HG03064 (cell line): ENCODE measurements around the gene SSTR3.
"Not testable (repeated sequence)": the region's sequence is repeated elsewhere in the genome, so short reads cannot be mapped to it uniquely, and the experiment has no call there.

Experiments
- ATAC-seq: cut with Tn5 transposase; IDR thresholded peaks from one replicate; pipeline ENCODE4 v1.9.1; 2021; ENCODE audit warnings: low read depth; ENCODE audit not compliant: unreplicated experiment

The SSTR3 gene

DNA sequence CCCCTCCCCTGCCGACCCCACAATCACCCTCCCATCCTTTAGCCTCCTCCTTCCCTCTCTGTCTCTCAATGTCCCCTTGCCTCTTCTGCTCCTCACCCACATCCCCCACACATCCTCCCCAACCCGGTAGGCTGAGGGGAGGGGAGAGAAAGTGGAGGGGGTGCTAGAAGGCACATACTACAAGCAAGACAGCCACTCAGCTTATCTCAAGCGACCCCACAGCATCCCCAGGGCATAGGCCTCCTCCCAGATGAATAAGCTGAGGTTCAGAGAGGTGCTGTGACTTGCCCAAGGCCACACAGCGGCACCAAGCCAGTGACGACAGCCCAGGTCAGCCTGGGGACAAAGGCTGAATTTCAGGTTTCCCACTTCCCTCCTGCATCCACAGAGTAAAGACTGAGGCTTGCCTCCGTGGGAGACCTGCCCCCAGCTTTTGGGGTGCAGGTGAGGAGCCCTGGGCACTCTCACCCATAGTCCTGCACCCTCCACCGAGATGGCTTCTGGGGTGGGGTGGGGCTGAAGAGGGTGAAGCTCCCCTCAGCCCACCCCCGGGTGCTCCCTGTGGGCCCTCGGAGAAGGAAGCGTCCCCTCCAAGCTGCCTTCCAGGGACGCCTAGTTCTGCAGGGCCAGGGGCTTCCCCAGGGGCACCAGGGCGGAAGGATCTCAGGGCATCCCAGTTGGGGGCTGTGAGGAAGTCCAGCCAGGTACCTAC, 31.3 kb upstream of the SSTR3 start:
- ATAC-seq: no peak

DNA sequence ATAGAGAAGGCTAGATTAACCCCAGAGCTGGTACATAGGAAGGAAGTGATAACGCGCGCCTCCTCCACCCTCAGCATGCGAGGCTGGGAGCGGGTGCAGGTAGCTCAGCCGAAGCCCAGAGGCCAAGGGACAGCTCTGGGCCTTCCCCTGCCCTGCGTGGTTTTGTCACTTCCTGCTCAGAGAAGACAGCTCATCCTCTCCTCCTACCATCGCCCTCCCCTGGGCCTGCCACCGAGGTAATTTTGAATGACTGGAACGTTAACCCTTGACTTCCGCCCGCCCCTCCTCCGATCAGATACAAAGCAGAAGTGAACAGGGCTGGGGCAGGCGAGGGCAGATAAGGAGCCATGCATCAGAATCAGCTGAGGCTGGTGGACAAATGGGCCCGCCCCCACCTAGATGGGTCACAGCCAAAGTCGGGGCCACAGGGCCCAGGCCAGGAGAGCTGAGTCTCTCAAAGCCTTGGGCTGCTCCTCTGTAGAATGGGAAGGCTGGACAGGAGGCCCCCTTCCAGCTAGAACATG, 30.2 kb upstream of the SSTR3 start:
- peak; percentile 49 for ATAC-seq

DNA sequence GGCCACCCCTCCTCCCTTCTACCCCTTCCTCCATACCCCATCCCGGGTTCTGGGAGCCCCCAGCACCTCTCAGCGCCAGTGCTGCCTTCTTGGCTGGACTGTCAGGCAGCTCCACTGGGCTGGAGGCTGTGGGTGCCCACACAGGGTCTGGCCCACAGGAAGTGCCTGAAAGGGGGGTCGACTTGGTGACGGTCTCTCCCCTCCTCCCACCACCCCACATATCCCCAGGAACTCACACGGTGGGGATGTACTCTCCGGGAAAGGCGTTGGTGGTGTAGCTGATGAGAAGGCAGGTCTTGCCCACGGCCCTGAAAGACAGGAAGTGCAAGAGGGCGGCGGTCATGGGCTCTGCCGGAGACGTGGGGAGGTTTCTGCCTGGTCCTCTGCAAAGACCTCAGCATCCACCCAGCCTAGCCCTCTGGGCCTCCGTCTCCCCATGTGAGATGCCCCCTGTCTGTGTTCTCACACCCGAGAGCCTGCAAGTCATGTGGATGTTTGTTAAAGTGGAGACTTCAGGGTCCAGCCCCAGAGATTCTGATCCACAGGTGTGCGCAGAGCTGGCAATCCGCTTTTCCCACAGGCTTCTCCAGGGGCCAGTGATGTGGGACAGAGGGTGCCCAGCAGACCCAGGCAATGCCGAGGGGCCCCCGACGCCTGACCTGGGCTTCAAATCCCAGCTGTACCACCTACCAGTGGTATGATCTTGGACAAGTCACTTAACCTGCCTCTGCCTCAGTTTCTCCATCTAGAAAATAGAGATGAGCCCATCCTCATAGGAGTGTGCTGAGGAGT, 29.3 kb upstream of the SSTR3 start:
- no peak for ATAC-seq

DNA sequence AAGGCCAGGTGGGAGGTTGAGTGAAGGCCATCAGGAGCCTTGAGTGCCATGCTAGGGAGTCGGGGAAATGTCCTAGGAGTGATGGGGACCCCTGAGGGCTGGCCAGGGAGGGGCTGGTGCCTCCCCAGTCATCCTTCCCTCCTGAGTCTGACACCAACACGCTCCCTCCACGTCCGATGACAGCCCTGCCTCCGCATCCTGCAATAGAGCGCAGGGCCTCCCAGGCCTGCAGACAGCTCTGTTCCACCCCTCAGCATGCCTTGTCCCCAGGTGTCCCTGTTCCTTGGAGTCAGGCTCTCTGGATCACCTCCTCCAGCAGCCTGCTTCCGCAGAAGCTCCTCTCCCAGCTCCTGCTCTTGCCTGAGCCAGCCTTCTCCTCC, 28.7 kb upstream of the SSTR3 start:
- no peak for ATAC-seq

DNA sequence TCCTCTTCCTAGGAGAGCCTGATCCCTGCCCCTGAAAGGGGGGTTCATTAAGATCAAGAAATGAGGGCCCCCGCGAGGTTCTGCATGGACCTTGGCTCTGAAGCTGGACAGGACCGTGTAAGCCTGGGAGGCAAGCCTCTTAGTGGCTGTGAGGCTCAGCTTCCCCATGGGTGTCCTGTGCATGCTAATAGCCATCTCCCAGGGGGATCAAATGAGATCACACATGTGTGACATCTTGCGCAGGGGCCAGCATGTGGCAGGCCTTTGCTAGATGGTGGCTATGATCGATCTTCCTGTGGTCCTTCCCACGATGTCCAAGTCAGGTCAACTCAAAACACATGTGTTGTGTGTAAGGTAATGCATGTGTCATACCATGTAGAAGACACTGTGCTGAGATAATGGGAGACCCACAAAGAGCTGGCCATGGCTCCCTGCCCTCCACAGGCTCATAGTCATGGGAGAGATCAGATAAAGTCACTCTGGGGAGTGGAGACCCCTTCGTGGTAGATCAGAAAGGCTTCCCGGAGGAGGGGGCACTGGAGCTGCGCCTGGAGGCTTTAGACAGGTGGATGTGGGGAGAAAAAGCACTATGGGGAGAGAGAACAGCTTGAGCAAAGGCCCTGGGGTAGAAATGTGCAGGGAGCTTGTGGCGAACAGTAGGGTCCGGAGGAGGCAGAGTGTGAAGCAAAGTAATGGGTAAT, 28.1 kb upstream of the SSTR3 start:
- no peak for ATAC-seq

DNA sequence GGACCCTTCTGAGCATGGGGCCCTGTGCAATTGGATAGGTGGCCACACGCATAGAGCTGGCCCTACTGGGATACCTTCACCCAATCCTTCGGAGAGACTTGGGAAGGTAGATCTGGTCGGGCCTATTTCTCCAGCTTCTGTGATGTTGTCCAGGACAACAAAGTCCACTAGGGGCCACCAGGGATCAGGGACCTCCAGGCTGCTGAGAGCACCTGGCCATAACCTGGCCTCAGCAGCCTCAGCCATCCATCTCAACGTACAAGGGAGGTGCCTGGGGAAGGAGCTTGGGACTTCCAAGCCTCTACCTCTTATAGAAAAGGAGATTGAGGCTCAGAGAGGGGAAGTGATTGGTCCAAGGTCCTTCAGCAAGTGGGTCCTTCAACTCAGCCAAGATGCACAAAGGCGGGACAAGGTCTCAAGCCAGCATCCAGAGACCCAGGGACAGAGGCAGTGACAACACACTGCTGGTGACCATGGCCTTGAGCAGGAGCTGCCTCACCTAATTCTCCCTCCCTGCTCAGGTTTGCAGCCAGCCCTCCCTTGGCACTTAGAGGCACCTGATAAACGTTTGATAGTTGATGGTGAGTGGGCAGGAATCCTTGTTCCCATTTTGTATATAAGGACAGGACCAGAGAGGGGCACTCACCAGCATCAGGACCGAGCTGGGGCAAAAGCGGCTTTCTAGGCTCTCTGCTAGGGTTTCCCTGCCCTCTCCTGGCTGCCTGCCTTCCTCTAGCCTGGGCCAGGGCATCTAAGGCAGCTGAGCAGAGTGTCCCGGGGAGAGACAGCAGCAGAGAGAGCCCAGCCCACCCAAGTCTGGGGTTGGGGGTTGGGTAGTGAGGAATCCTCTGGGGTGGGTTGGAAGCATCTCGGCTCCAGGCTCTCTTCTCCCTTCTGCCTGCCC, 27.3 kb upstream of the SSTR3 start:
- ATAC-seq: no peak

DNA sequence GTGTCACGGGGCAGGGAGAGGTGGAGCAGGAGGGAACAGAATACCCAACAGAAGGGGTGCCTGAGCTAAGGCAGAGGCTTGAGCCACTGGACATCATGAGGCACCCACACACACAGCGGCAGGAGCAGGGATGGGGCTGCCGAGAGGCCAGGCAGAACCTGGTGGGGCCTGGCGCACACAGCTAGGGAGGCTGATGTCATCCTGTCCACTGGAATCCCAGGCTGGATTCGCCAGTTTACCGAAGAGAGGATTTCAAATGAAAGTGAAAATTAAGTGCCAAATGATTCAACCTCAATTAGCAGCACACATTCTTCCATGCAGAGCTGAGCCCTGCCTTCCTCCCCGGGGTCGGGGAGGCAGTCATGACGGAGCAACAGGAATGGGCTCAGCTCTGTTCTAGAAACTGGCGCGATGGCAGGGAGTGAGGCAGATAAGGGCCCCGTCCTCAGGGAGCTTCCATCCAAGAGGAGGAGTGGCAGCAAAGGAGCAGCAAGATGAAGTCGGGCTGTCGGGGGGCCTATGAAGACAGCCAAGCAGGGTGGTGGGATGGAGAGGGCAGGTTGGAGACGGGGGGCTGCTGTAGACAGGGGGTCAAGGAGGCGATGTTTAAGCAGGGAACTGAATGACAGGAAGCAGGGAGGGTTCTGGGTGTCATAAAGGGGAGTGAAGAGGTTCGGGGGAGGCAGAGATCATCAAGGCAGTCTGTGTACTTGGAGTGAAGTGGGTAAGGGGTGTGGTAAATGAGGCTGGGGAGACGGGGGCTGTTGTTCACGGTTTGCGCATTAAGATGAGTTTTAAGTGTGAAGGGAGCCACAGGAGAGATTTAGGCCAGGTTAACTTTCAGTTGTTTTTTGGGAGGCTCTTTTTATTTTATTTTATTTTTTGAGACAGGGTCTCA, 25.3 kb upstream of the SSTR3 start:
- no peak for ATAC-seq

DNA sequence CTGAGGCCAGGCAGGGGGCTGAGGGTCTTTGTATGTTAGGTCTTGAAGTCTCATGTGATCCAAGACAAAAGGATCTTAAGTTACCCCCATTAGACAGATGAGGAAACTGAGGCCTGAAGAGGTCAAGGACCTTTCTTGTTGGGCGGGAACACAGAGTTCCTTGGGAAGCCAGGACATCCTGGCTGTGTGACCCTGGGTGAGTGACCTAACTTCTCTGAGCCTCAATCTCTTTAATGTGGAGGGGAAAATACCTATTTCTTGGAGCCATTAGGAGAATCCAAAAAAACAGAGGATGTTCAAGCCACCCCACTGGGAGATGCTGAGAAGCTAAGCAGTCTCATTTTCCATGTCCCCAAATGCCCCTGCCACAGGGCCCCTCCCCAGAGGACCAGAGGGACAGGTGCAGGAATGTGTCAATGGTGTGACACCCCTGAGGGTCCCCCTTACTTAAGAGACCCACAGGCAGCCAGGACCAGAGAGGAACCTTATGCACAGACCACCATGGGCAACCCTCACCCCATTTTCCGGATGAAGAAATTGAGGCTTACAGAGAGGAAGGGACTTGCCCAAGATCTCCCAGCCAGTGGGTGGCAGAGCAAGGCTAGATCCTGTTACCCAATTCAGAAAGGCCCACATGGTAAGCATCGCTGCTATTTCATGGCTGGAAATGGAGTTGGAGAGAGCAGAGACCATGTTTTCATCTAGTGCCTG, 23.8 kb upstream of the SSTR3 start:
- no peak for ATAC-seq

DNA sequence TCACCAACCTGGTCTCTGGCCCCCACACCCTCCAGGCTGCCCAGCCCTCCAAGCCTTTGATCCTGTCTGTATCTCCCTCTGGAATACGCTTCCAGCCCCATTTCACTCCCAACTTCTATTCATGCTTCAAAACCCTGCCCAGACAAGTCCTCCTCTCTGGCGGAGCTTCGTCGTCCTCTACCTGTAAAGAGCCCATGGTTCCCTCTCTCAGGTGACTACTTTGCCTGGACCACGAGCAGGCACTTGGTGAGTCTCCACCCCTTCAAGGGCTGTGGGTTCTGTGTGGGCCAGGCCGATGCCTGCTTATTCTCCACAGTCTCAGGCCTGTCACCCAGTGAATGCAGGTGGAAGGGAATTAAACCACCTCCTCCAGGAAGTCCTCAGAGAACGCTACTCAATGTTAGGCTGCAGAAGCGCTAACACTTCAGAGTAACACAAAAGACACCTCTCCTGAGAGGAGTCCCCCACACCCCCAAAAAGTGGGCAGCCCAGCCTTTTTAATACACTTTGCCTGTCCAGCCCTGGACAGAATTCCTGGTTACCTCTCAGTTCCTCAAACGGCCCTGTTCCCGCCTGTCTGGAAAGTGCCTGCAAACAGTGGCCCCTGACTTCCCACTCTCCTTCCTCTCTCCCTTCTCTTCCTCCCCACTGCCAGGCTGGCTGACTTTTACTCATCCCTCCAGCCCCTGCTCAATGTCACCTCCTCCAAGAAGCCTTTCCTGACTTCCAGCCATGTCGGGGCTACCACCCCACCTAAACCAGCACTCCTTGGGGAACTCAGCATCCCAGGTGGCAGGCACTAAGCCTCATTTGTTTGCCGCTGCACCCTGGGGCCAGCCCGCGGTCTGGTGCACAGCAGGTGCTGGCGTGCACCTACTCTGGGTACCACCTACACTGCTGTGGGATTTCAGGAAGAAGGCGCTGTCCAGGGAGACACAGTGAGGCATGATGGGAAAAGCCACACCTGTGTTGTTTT, 22.7 kb upstream of the SSTR3 start:
- ATAC-seq: no peak

DNA sequence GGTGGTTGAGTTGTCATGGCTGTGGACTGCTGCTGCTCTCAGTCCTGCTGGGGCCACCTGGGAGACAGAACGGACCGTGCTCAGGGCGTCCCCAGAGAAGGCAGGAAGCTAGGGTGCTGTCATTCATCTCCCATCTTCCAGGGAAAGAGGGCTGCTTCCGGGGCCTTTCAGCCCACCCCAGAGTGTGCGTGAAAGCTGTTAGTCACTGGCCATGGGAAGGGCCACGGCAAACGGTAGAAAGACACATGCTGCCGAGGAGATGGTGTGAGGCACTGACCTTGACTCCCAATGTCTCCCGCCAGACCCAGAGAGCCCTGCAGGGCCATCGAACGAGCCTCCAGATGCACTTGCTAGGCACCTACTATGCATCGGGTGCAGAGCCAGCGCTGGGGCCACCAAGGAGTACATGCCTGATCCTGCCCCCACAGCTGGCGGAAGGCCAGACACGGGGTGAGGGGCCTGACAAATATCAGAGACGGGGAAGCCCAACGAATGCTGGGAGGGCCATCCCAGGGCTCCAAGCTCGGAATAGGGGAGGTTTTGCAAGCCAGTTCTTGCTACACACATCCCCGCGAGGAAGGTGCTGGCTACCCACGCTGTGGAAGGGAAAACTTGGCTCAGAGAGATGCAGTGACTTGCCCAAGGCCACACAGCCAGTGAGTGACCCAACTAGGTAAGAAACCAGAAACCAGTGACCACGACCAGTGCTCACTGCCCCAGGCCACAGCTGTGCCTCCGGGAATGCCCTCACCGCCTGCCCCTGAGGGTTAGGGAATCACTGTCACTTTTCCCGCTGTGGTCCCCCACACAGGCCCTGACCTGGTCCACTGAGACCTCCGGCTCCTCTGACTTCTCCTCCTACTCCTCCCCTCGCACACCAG, 21.7 kb upstream of the SSTR3 start:
- no peak for ATAC-seq

DNA sequence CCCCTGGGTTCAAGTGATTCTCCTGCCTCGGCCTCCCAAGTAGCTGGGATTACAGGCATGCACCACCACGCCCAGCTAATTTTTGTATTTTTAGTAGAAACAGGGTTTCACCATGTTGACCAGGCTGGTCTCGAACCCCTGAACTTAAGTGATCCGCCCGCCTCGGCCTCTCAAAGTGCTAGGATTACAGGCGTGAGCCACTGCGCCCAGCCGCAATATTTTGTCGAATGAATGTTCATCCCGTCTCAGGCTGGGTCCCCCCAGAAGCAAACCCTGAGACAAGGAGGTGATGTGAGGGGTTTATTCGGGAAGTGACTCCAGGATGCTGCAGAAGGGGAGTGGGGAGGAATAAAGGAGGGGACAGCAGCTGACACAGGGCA, 21.1 kb upstream of the SSTR3 start:
- not testable (repeated sequence) for ATAC-seq

DNA sequence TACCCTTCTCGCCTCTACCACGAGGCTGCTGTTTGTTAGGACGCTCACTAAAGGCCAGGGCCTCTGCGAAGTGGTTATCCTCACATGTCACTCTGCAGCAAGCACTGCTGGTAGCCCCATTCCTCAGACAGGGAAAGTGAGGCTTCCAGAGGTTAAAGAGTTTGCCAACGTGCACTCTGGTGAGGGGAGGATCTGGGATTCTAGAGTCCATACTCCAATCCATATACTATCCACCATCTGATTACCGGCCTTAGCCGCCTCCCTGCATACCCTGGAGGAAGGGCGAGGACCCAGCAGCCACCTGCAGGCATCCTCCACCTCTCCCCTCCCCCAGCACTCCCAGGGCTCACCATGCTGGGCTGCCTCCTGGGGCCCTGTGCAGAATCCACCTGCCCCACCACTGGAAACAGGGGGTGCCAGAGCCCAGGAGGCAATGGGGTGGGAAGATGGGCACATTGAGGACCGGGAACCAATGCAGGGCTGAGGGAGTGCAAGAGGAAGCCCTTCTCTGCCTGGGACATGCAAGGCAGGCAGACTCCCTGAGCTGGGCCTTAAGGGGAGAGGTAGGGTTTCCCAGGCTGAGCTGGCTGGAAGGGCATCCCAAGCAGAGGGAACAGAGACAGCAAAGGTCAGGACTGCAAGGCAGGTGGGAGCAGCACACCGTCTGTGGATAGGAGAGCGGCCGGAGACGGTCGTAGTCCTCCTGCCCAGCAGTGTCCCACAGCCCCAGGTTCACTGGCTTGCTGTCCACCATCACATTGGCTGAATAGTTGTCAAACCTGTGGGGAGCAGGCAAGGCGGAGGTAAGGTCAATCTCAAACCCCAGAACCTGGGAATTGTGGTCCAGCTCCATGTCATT, 20.1 kb upstream of the SSTR3 start:
- ATAC-seq: no peak

DNA sequence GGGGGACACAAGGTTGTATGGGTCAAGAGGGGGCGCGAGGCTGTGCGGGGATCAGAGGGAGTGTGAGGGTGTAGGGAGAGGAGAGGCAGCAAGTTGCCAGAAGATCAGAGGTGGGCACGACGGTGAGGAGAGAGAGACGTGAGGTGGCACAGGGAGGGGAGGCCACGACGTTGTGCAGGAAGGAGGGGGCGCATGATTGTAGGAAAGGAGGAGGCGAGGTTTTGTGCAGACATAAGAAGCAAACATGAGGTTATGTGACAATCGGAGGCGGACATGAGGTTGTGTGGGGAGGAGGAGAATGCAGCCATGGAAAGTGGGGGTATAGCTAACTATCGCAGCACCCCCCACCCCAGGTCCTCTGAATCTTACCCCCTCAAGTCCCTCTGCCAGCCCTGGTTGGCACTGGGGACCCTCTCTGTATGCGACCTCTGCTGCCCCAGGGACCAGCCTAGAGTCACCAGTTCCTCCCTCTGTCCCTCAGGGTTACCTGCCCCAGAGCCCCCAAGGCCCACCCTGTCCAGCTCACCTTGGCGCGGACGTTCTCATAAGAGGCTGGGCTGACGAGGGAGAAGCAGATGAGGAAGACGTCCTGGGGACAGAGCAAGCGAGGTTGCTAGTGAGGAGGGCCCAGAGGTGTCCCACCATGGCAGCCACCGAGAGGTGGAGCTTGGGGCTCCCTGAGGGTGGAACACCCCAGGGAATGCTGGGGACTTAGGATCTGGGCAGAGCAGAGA, 19.3 kb upstream of the SSTR3 start:
- ATAC-seq: no peak

DNA sequence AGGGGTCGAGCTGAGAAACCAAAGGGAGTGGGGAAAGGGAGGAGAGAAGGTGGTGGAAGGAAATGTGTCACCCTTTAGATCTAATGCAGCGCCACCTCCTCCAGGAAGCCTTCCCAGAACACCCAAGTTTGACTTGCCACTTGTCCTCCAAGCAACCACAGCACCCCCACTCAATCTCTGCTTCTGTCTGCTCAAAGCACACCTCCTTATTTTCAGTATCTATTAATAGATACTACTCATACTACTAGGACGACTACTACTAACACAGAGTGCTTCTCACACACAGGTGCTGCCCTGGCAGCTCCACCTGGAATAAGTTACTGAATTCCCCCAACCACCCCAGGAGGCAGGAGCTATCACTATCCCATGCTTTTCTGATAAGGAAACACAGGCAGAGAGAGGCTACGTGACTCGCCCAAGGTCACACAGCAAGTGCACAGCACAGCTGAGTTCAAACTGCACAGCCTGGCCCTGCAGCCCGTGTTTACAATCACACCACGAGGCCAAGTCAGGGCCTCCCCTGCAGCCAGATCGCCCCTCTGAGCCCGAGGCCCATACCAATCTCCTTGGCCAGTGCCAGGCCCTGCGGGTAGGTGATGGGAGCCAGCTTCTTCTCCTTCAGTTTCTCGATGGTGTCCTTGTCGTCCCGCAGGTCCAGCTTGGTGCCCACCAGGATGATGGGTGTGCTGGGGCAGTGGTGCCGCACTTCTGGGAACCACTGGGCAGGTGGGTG, 18.6 kb upstream of the SSTR3 start:
- no peak for ATAC-seq
